GM18520 (cell line): ENCODE results near the gene UBLCP1.
"Not testable (repeated sequence)": the region's sequence is repeated elsewhere in the genome, so short reads cannot be mapped to it uniquely, and the experiment has no call there.

ENCODE experiments used
- ATAC-seq: cut with Tn5 transposase; IDR thresholded peaks from one replicate; pipeline ENCODE4 v1.9.1; 2021; ENCODE audit not compliant: unreplicated experiment

The UBLCP1 gene

DNA sequence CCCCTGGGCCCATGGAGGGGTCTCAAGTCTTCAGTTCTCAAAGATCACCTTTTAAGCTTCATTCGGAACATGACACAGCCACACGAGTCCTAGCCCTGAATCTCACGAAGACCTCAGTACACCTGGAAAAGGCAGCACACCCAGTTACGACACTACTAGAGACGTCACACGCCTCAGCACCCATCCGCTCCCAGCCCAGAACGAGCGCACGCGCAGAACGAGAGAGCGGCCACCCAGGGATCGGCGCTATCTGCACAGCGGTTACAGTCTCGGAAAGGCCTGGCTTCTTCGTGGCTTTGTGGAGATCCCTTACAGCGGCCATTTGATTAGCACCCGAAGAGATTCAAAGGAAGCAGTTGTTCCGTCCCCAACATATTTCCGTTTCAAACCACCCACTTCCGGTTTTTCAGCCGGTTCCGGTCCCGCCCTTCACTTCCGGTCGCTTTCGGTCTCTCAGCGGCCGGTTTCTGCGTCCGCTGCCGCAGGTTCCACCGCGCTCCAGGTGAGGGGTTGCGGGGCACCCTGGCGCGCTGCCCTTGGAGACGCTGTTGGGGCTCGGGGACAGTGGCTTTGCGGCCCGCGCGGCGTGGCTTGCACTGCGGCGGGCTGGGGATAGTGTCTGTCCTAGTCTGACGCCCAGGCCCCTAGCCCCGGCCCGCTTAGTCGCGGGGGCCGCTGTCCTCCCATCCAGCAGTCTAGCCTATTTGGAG lies at the start of gene UBLCP1:
Gene UBLCP1 (plus strand): TSS at position 432 of the 710 bp plus-strand sequence. CDS start 5,626 bp downstream, outside the sequence.
- ATAC-seq = peak; percentile 74

DNA sequence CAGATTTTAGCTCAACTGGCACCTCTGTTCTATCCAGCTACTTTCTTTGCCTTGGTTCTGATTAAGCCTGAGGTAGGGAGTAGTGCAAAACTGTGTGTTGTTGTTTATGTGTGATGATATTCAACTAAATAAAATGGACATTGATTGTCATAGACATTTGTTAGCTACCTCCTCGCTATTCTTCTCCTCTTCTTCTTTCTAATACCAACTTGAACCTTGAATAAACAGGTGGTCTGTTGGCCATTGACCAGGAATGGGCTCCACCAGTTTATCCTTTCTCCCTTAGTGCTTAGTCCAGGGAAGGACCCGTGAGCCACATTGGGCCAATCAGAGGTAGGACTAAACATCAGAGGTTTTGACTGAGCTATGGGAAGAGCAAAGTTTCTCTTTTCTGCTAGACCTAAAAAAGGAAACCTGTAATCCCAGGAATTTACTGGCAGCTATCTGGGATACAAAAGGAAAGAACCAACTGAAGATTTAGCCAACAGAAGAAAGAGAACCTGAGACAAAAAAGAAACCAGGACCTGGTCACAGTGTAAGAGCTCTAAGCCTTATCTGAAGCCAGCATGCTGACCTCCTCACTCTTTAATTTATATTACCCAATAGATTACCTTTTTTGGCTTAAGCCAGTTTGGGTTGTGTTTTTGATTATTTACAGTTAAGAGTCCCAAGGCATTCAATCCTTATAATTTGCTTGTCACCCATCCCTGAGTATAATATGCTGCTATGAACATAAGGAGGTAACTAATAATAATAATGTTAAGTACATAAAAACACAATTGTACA lies 48.4 kb upstream of the UBLCP1 start:
- ATAC-seq = no peak

DNA sequence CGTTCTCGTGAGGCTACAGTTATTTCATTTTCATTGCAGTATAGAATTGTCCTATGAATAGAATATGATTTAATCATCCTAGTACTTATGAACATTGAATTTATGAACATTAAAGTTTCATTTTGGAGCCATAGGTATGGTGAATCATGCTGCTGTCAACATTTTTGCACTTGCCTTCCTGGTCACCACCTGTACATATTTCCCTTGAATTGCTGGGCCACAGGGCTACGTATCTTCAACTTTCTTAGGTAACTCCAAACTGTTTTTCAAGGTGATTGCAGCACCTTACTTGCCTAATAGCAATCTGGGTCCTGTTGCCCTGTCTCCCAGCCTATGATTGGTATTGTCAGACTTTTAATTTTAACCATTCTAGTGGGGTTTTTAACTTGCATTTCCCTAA lies 47.2 kb upstream of the UBLCP1 start:
- ATAC-seq = no peak

DNA sequence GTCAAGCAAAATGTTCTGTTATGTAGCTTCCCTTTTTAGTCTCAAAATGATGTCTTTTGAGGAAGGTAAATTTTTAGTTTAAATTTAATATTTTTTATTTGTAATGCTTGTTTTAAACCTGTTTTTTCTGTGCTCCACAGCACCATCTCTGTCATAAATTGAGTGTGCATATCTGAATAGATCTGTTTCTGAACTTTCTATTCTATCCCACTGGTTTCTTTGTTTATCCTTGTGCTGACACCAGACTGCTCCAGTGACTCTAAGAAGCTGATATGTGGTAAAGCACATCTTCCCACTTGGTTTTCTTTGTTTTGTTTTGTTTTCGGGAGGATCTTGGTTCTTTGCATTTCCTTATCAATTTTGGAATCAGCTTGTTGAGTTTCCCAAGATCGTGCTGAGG lies 46.6 kb upstream of the UBLCP1 start:
- no peak for ATAC-seq

DNA sequence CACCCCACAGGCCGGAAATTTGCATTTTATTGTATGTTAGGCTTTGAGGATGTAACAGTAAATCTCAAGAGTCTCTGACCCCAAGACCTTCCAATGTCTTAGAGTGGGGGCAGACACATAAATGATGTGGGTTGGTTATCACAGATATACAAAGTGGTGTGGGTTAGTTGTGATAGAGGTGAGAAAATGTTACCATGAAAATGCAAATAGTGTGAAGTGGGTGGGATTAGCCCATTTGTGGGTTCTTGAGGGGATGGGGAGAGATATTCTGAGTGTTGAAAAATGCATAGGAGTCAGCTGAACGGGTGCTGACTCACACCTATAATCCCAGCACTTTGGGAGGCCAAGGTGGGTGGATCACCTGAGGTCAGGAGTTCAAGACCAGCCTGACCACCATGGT lies 45.9 kb upstream of the UBLCP1 start:
- no peak for ATAC-seq

DNA sequence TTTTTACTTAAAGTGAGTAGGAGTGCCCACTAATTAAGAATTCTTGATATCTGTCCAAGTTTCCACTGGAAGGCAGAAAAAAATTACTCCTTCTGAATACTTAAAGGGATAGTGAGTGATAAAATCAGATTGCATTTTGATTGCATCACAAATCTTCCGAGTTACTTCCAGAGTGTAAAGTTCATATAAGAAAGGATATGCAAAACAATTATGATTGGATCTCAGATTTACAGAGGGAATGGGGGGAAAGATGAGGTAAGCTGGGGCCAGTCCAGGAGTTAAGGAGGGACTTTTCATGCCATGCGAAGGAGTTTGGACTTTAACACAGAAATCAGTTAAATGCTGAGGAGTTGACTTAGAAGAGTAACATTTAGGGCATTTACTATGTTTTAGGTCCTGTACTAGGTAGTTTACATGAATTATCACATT lies 44.5 kb upstream of the UBLCP1 start:
- no peak for ATAC-seq

- no peak for ATAC-seq
Measured at GRCh38 chr5:159220206-159220605, 42.9 kb upstream of the UBLCP1 start.

GRCh38 chr5:159223469-159223868 lies 39.6 kb upstream of the UBLCP1 start:
- ATAC-seq = no peak

DNA sequence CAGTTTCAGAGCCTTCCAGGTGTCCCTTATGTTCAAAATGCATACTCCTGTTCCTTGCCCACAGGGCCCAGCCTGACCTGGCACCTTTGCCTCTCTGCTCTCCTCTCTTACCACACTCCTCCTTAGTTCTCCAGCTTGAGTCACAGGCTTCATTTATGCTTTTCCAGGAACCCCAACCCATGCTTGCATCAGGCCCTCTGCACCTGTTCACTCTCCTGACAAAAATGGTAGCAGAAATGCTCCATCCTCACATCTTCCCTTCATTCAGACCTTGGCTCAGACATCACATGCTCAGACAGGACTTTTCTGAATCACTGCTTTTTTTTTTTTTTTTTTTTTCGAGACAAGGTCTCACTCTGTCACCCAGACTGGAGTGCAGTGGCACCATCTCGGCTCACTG lies 38.6 kb upstream of the UBLCP1 start:
- ATAC-seq = no peak

DNA sequence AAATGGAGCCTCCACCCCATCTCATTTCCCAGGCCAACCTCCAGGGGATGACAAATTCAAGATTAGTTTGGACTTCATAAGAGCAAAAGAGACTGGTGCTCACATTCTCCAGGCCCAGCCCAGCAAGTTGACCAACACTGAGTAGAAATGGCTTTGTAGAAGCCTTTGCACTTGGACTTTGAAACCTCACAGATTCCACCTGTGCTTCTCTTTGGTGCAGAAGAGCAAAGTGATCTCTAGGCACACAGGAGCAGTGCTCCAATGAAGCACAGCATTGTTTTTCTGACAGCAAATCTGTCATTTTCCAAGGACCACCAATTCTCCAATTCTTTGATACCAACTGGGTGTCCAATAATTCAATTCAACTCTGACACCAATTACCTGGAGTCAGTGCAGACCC lies 36.6 kb upstream of the UBLCP1 start:
- no peak for ATAC-seq

GRCh38 chr5:159227452-159227851 lies 35.6 kb upstream of the UBLCP1 start:
- ATAC-seq = no peak

DNA sequence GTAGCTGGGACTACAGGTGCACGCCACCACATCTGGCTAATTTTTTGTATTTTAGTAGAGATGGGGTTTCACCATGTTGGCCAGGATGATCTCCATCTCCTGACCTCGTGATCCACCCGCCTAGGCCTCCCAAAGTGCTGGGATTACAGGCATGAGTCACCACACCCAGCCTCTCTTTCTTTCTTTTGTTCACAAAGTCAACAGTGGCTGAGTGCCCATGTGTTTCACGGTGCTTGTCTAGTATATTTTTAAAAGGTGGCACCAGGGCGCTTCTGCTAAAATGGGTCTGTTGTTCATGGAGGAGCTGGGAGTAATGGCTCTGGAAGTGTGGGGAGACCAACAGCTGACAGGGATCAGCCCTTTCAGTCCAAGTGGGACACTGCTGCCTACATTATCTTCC lies 35.0 kb upstream of the UBLCP1 start:
- ATAC-seq = not testable (repeated sequence)

DNA sequence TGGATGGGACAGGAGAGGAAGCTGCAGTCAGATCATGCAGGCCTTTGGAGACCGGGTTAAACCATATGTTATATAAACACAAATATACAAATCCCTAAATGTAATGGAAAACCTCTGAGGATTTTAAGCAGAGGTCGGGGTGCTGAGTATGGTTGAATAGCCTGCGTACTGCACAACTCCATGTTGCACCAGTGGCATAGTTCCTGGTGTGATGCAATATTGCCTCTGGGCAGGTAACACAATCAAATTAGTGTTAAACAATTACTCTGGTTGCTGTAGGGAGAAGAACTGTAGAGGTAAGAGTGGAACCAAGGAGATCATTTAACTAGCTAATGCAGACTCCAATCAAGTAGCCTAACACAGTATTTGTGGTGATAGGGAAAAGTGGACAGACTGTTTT lies 32.4 kb upstream of the UBLCP1 start:
- no peak for ATAC-seq

- no peak for ATAC-seq
Measured at GRCh38 chr5:159231167-159231566, 31.9 kb upstream of the UBLCP1 start.

DNA sequence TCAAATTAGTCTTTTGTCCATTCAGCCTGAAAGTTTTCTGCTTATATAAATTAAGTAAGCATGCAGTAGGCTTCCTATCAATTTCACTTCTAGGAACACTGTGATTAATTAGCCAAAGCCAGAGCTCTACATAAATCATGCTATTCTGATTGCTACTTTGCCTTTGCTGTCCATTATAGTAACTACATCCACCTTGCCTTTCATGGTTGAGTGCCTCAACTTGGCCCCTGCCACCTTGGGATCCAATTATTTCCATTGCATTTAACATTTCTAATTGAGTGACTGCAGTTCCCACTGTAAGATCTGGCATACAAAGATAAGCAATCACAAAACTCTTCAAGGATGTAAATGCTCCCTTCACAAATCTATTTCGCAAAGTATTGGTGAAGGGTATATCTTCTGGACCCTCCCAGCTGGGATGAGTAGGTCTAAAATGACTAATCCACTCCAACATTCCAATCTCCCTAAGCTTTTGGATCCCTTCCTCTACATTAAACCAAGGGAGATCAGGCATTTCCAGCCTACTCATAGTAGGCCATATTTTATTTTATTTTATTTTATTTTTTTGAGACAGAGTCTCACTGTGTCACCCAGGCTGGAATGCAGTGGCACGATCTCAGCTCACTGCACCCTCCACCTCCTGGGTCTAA lies 27.1 kb upstream of the UBLCP1 start:
- ATAC-seq = not testable (repeated sequence)

- no peak for ATAC-seq
Measured at GRCh38 chr5:159240301-159240870, 22.7 kb upstream of the UBLCP1 start.

DNA sequence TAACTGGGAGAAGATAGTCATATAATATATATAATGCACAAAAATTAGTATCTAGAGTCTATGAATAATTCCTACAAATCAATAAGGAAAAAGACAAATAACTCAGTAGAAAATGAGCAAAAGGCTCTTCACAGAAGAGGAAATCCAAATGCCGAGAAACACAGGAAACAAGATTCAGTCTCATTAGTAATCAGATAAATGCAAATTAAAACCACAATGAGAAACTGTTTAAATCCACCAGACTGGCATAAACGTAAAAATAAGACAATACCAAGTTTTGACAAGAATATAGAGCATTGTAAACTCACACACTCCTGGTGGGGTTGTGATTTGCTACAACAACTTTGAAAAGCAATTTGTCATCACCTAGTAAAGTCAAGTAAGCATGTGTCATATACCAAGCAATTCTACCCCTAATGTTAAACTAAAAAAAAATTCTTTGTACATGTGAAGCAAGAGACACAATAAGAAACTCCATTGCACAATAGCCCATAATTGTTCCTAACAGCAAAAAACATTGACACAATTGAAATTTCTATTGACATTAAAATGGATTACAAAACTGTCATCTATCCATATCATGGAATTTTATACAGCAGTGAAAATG lies 21.0 kb upstream of the UBLCP1 start:
- ATAC-seq = no peak

- no peak for ATAC-seq
Measured at GRCh38 chr5:159242656-159243055, 20.4 kb upstream of the UBLCP1 start.

DNA sequence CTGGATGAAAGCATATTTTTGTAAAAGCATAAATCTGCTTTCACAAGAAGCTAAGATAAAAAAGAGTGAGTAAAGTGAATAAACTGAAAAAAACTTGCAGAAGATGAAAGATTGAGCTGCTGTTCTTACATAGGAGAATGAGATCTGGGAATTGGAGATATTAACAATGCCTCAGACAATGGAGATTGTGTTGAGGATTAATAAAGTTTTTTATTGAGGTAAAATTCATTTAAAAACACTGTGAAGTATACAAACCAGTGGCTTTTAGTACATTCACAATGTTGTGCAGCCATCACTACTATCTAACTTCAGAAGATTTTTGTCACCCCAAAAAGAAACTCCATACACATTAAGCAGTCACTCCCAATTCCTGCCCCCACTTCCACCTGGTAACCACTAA lies 19.7 kb upstream of the UBLCP1 start:
- no peak for ATAC-seq

DNA sequence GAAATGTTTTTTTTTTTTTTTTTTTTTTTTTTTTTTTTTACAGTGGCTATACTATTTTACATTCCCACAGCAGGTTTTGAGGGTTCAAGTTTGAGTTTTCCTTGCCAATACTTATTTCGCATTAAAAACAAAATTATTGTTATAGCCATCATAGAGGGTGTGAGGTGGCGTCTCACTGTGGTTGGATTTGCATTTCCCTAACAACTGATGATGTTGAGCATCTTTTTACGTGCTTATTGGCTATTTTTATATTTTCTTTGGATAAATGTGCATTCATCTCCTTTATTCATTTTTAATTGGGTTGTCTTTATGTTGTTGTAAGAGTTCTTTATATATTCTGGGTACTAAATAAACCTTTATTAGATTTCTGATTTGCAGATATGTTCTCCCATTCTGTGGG lies 18.9 kb upstream of the UBLCP1 start:
- no peak for ATAC-seq

DNA sequence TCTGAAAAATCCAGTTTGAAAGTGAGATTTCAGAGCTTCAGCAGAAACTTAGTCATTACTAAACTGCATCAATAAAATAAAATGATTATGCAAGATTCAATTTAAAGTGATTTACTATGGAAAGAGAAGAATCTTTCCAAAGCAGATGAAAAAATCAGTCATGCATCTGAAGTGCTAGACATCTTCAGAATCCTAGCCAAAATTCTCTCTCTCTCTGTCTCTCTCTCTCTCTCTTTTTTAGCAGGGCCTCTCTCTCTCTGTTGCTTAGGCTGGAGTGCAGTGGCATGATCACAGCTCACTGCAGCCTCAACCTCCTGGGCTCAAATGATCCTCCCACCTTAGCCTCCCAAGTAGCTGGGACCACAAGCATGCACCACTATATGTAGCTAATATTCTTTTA lies 18.2 kb upstream of the UBLCP1 start:
- ATAC-seq = no peak
